PC-3 (cell line): ENCODE results near the gene RPS2. TPM values are rescaled to one million over a fixed set of nuclear protein-coding genes. Genes with fewer than 3 reads are reported as not detected.

Experiments
- ATAC-seq: fragments of 200-7000 bp; cut with Tn5 transposase; 2 replicates; pipeline ENCODE4 v1.9.1; 2020; ENCODE audit warnings: mild to moderate bottlenecking, moderate library complexity
- BruUV-seq: library from RNA; stranded (reverse); fragments of 400-500 nt; replicated peaks from 2 replicates; lab custom pipeline; 2021; lab: Mats Ljungman, UMichigan
- CTCF ChIA-PET: fragments of 300-600 bp; sonication (Branson Sonifier 250); formaldehyde crosslinking; loops from one replicate; lab custom pipeline; 2022; ENCODE audit warnings: antibody characterized with exemption; lab: Charles Lee
- POLR2A ChIA-PET: fragments of 300-600 bp; sonication (Branson Sonifier 250); formaldehyde crosslinking; loops from one replicate; lab custom pipeline; 2022; ENCODE audit warnings: antibody characterized with exemption; ENCODE audit not compliant: unreplicated experiment; lab: Charles Lee
- DNase-seq: peaks from one replicate; pipeline ENCODE4 v3.0.0-alpha.2; 2015
- H2AFZ ChIP-seq: fragments of 300-600 bp; sonication (generic); 2 replicates; pipeline ENCODE4 v1.6.0; 2016; ENCODE audit warnings: antibody characterized with exemption, low read length
- H3F3A ChIP-seq: fragments of 300-600 bp; sonication (generic); one replicate; pipeline ENCODE4 v1.6.0; 2017; ENCODE audit warnings: antibody characterized with exemption, low read length, control low read depth, mild to moderate bottlenecking; ENCODE audit not compliant: unreplicated experiment
- H3K27ac ChIP-seq: fragments of 300-600 bp; sonication (generic); 2 replicates; pipeline ENCODE4 v1.5.1; 2016; ENCODE audit warnings: mild to moderate bottlenecking, low read length
- H3K27me3 ChIP-seq: fragments of 300-600 bp; sonication (generic); 2 replicates; pipeline ENCODE4 v1.6.1; 2016; ENCODE audit warnings: low read length, mixed read lengths
- H3K36me3 ChIP-seq: fragments of 300-600 bp; sonication (generic); 2 replicates; pipeline ENCODE4 v1.6.1; 2016; ENCODE audit warnings: low read depth, mixed run types, low read length, mixed read lengths
- H3K4me1 ChIP-seq: fragments of 300-600 bp; sonication (generic); 2 replicates; pipeline ENCODE4 v1.5.1; 2016; ENCODE audit warnings: low read length; ENCODE audit not compliant: insufficient read depth
- H3K4me2 ChIP-seq: fragments of 300-600 bp; sonication (generic); 2 replicates; pipeline ENCODE4 v1.6.0; 2016; ENCODE audit warnings: low read length
- H3K4me3 ChIP-seq: fragments of 300-600 bp; sonication (generic); 2 replicates; pipeline ENCODE4 v1.5.1; 2016; ENCODE audit warnings: mild to moderate bottlenecking, low read length, mixed read lengths
- H3K79me2 ChIP-seq: fragments of 300-600 bp; sonication (generic); 2 replicates; pipeline ENCODE4 v1.6.1; 2017; ENCODE audit warnings: low read length, mixed read lengths
- H3K9ac ChIP-seq: fragments of 300-600 bp; sonication (generic); 2 replicates; pipeline ENCODE4 v1.6.0; 2016; ENCODE audit warnings: mild to moderate bottlenecking, low read length
- H3K9me2 ChIP-seq: fragments of 300-600 bp; sonication (generic); replicated peaks from 2 replicates; pipeline ENCODE4 v1.6.1; 2016; ENCODE audit warnings: mixed run types, low read length, mixed read lengths
- H3K9me3 ChIP-seq: fragments of 300-600 bp; sonication (generic); 2 replicates; pipeline ENCODE4 v1.6.1; 2016; ENCODE audit warnings: low read length, mixed read lengths
- H4K20me1 ChIP-seq: fragments of 300-600 bp; sonication (generic); 2 replicates; pipeline ENCODE4 v1.6.1; 2016; ENCODE audit warnings: low read length, mixed read lengths
- CTCF ChIP-seq: fragments of 300-600 bp; sonication (generic); conservative IDR thresholded peaks from 2 replicates; pipeline ENCODE4 v1.5.1; 2017; ENCODE audit warnings: antibody characterized with exemption, low read depth, mild to moderate bottlenecking, low read length
- EZH2 ChIP-seq: fragments of 300-600 bp; sonication (generic); IDR thresholded peaks from one replicate; pipeline ENCODE4 v1.6.1; 2017; ENCODE audit warnings: antibody characterized with exemption, mild to moderate bottlenecking, low read length; ENCODE audit not compliant: unreplicated experiment
- EZH2phosphoT487 ChIP-seq: fragments of 300-600 bp; sonication (generic); IDR thresholded peaks from 2 replicates; pipeline ENCODE4 v1.6.1; 2018; ENCODE audit warnings: mild to moderate bottlenecking, antibody characterized with exemption, low read length, borderline replicate concordance
- intact Hi-C: fragments of 100-400 bp; cut with micrococcal nuclease; formaldehyde crosslinking; loops from 2 replicates; pipeline ENCODE4 v1.9.0; 2023
- total RNA-seq: library from RNA; depleted of rRNA; stranded (reverse); fragments of >200 nt; gene quantifications from 2 replicates; pipeline ENCODE4 v1.2.3, GENCODE V29; 2014

Gene RPS2
- total RNA-seq, 1 experiment from 2014 or later = 2,234 TPM

- Histone ChIP-seq H3K27ac (peak within 1 kb of the TSS; percentile 77), H2AFZ (peak within 1 kb of the TSS; percentile 42), H3F3A (no peaks in the 10 kb centered on the region), H4K20me1 (peaks cover 22% of the 10 kb centered on the region), H3K4me2 (peak within 1 kb of the TSS; percentile 92), H3K79me2 (peaks cover 54% of the 10 kb centered on the region), H3K4me1 (peaks cover 26% of the 10 kb centered on the region), H3K36me3 (peaks cover 3% of the 10 kb centered on the region; the same call in 1 of the 2 replicates), H3K4me3 (peak within 1 kb of the TSS; percentile 94), H3K9ac (peak within 1 kb of the TSS; percentile 97), H3K27me3 (no peaks in the 10 kb centered on the region), H3K9me2 (no peaks in the 10 kb centered on the region), H3K9me3 (no peaks in the 10 kb centered on the region)
- TSS peak; percentile 83 for BruUV-seq
- TF ChIP-seq EZH2phosphoT487 (no peak), CTCF (no peak), EZH2 (no peak)
- intact Hi-C loops = no loop called here
- DNase-seq = peak; percentile 83
- ATAC-seq = peak; percentile 81
- ChIA-PET POLR2A (no interaction called here), CTCF (no interaction called here)
These were observed 45.3 kb upstream of the RPS2 start, which contains the start of gene ZNF598 for GRCh38 chr16:2009791-2010510. TSS of gene ZNF598 (minus strand) at chr16:2009821.

- H3K9ac ChIP-seq = peak overlapping the region; percentile 97
- no peak overlapping the region for H2AFZ ChIP-seq
- TF ChIP-seq CTCF (no peak), EZH2 (no peak), EZH2phosphoT487 (no peak)
- H3K9me3 ChIP-seq = no peaks in the 10 kb centered on the region
- peaks cover 61% of the 10 kb centered on the region for H3K79me2 ChIP-seq
- ChIA-PET POLR2A (no interaction called here), CTCF (no interaction called here)
- DNase-seq = no peak
- no TSS peak for BruUV-seq
- peaks cover 3% of the 10 kb centered on the region; the same call in 1 of the 2 replicates for H3K36me3 ChIP-seq
- ATAC-seq = peak; percentile 3; the same call in 1 of the 2 replicates
- peaks cover 25% of the 10 kb centered on the region for H3K4me1 ChIP-seq
- H4K20me1 ChIP-seq = peaks cover 24% of the 10 kb centered on the region
- H3K9me2 ChIP-seq = no peaks in the 10 kb centered on the region
- no peaks in the 10 kb centered on the region for H3K27me3 ChIP-seq
- peak overlapping the region; percentile 94 for H3K4me3 ChIP-seq
- intact Hi-C loops = no loop called here
- no peaks in the 10 kb centered on the region for H3F3A ChIP-seq
- H3K27ac ChIP-seq = peak overlapping the region; percentile 64
- peak overlapping the region; percentile 91 for H3K4me2 ChIP-seq
These were observed 44.6 kb upstream of the RPS2 start for GRCh38 chr16:2009164-2009711.
